Activated naive CD4-positive, alpha-beta T cell (primary cell): Measurements from ENCODE around the gene OR10P1.

ENCODE experiments used
- DNase-seq, 4 experiments: peaks; one replicate each; lab custom pipeline; 2025; lab: John Stamatoyannopoulos, UW

The OR10P1 gene

GRCh38 chr12:55652352-55652751 is 15.7 kb downstream of the OR10P1 start:
- no peak for DNase-seq

- no peak for DNase-seq
Measured at GRCh38 chr12:55653031-55653430, 16.3 kb downstream of the OR10P1 start.

GRCh38 chr12:55654511-55655214 is 18.0 kb downstream of the OR10P1 start:
- DNase-seq, result no peak

- no peak for DNase-seq
Measured at GRCh38 chr12:55657212-55657611, 20.5 kb downstream of the OR10P1 start.

- DNase-seq, result no peak
Measured at GRCh38 chr12:55658212-55658611, 21.5 kb downstream of the OR10P1 start.

- no peak for DNase-seq
Measured at GRCh38 chr12:55658635-55659391, 22.1 kb downstream of the OR10P1 start.

GRCh38 chr12:55659486-55660385 is 23.0 kb downstream of the OR10P1 start:
- no peak for DNase-seq

GRCh38 chr12:55663391-55663790 is 26.7 kb downstream of the OR10P1 start:
- no peak for DNase-seq

GRCh38 chr12:55664826-55665225 is 28.1 kb downstream of the OR10P1 start:
- no peak for DNase-seq

- no peak for DNase-seq
Measured at GRCh38 chr12:55666508-55666907, 29.8 kb downstream of the OR10P1 start.

- DNase-seq, result no peak
Measured at GRCh38 chr12:55670276-55670675, 33.6 kb downstream of the OR10P1 start.

GRCh38 chr12:55671746-55672145 is 35.1 kb downstream of the OR10P1 start:
- DNase-seq, result no peak

GRCh38 chr12:55673638-55674037 is 36.9 kb downstream of the OR10P1 start:
- DNase-seq, result no peak

GRCh38 chr12:55675666-55676065 is 39.0 kb downstream of the OR10P1 start:
- no peak for DNase-seq

- no peak for DNase-seq
Measured at GRCh38 chr12:55676707-55677106, 40.0 kb downstream of the OR10P1 start.

GRCh38 chr12:55679691-55680090 is 43.0 kb downstream of the OR10P1 start:
- no peak for DNase-seq

GRCh38 chr12:55681142-55682077 is 44.7 kb downstream of the OR10P1 start:
- DNase-seq, result no peak

- DNase-seq, result no peak
Measured at GRCh38 chr12:55682087-55682796, 45.5 kb downstream of the OR10P1 start.

GRCh38 chr12:55683676-55684075 is 47.0 kb downstream of the OR10P1 start:
- DNase-seq, result no peak

- no peak for DNase-seq
Measured at GRCh38 chr12:55684761-55685370, 48.2 kb downstream of the OR10P1 start.
